Fibroblast of lung (primary cell): ENCODE results near the gene ADGRV1. TPM values are rescaled to one million over a fixed set of nuclear protein-coding genes. Genes with fewer than 3 reads are reported as not detected.

Experiments
- DNase-seq, 2 donors: peaks; one replicate each; pipeline versions ENCODE4 v3.0.0 to v3.0.0-alpha.2; 2010; ENCODE audit warnings: low read depth in 2 of 2
- H2AFZ ChIP-seq: 2 replicates; pipeline ENCODE4 v1.5.1; 2012; ENCODE audit warnings: low read length, control low read depth, inconsistent platforms
- H3K27ac ChIP-seq: 2 replicates; pipeline ENCODE4 v1.5.1; 2011; ENCODE audit warnings: low read length, control low read depth; ENCODE audit not compliant: insufficient read depth
- H3K27me3 ChIP-seq: 2 replicates; pipeline ENCODE4 v1.5.1; 2011; ENCODE audit warnings: mild to moderate bottlenecking, low read length; ENCODE audit not compliant: control insufficient read depth, insufficient read depth
- H3K36me3 ChIP-seq: 2 replicates; pipeline ENCODE4 v1.5.1; 2011; ENCODE audit warnings: low read length; ENCODE audit not compliant: control insufficient read depth, insufficient read depth
- H3K4me1 ChIP-seq: 2 replicates; pipeline ENCODE4 v1.5.1; 2011; ENCODE audit warnings: low read length; ENCODE audit not compliant: control insufficient read depth, insufficient read depth; ENCODE audit errors: extremely low read depth
- H3K4me2 ChIP-seq: 2 replicates; pipeline ENCODE4 v1.5.1; 2011; ENCODE audit warnings: low read length, control low read depth; ENCODE audit not compliant: insufficient read depth; ENCODE audit errors: extremely low read depth
- H3K4me3 ChIP-seq, 4 experiments: fragments of 200-600 bp in 1 of 4; sonication (generic) in 1 of 4; replicated peaks in 1 of 4; 2 replicates each; pipeline ENCODE4 v1.5.1; 2011 to 2016; ENCODE audit warnings: low read length in 4 of 4, low read depth in 3 of 4, mild to moderate bottlenecking in 3 of 4, control low read depth in 2 of 4, inconsistent platforms in 1 of 4, mixed read lengths in 1 of 4; ENCODE audit not compliant: insufficient read depth in 1 of 4; ENCODE audit errors: control extremely low read depth in 1 of 4
- H3K79me2 ChIP-seq: 2 replicates; pipeline ENCODE4 v1.5.1; 2012; ENCODE audit warnings: mild to moderate bottlenecking, low read length, inconsistent platforms; ENCODE audit not compliant: control insufficient read depth, insufficient read depth
- H3K9ac ChIP-seq: 2 replicates; pipeline ENCODE4 v1.5.1; 2011; ENCODE audit warnings: mild to moderate bottlenecking, low read length, control low read depth; ENCODE audit not compliant: insufficient read depth
- H3K9me3 ChIP-seq: 2 replicates; pipeline ENCODE4 v1.5.1; 2012; ENCODE audit warnings: low read depth, low read length; ENCODE audit not compliant: control insufficient read depth, insufficient read depth
- H4K20me1 ChIP-seq: 2 replicates; pipeline ENCODE4 v1.5.1; 2011; ENCODE audit warnings: low read length; ENCODE audit not compliant: control insufficient read depth, insufficient read depth; ENCODE audit errors: extremely low read depth
- EZH2 ChIP-seq: IDR thresholded peaks from 2 replicates; pipeline ENCODE4 v1.5.1; 2012; ENCODE audit warnings: low read length, control low read depth, mild to moderate bottlenecking; ENCODE audit errors: missing control alignments
- polyA plus RNA-seq, 2 donors: library from polyadenylated mRNA; depleted of rRNA in 1 of 2; stranded (reverse) in 1 of 2; unstranded in 1 of 2; fragments of >200 nt; gene quantifications; 2 replicates each; pipeline ENCODE4 v1.2.1, GENCODE V29; 2011 to 2012; ENCODE audit warnings: missing spikeins in 1 of 2
- total RNA-seq: library from RNA; depleted of rRNA; stranded (reverse); fragments of >200 nt; gene quantifications from 2 replicates; pipeline ENCODE4 v1.2.1, GENCODE V29; 2014
- TF ChIP-seq, protein P1 (sequence below), 2 donors: IDR thresholded peaks in 1 of 2; conservative IDR thresholded peaks in 1 of 2; 1 replicate in 1 of 2; 2 replicates in 1 of 2; pipeline ENCODE4 v1.5.1; 2011 to 2012; ENCODE audit warnings: low read length in 2 of 2, control low read depth in 1 of 2, inconsistent platforms in 1 of 2, low read depth in 1 of 2, mild to moderate bottlenecking in 1 of 2

The ADGRV1 gene
- total and polyA plus RNA-seq, 2 donors (not counting 1 experiment from before 2014, with no cell fraction given): 0.15 to 0.17 TPM

- TF ChIP-seq EZH2: no peak
- TF ChIP-seq, protein P1, sequence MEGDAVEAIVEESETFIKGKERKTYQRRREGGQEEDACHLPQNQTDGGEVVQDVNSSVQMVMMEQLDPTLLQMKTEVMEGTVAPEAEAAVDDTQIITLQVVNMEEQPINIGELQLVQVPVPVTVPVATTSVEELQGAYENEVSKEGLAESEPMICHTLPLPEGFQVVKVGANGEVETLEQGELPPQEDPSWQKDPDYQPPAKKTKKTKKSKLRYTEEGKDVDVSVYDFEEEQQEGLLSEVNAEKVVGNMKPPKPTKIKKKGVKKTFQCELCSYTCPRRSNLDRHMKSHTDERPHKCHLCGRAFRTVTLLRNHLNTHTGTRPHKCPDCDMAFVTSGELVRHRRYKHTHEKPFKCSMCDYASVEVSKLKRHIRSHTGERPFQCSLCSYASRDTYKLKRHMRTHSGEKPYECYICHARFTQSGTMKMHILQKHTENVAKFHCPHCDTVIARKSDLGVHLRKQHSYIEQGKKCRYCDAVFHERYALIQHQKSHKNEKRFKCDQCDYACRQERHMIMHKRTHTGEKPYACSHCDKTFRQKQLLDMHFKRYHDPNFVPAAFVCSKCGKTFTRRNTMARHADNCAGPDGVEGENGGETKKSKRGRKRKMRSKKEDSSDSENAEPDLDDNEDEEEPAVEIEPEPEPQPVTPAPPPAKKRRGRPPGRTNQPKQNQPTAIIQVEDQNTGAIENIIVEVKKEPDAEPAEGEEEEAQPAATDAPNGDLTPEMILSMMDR (conservative IDR thresholded peaks at IDR 0.05 in 1 of 2, IDR thresholded peaks at IDR 0.05 in 1 of 2; ENCODE audit: low read depth in 1 of 2, low read length in 2 of 2): no peak
- Histone ChIP-seq H4K20me1 (no peaks in the 10 kb centered on the region), H3K4me1 (peaks cover 5% of the 10 kb centered on the region), H3K4me3 (no peak overlapping the region), H3K79me2 (no peaks in the 10 kb centered on the region), H3K4me2 (no peak overlapping the region), H3K36me3 (no peaks in the 10 kb centered on the region), H2AFZ (no peak overlapping the region), H3K27me3 (no peaks in the 10 kb centered on the region), H3K9ac (no peak overlapping the region), H3K9me3 (no peaks in the 10 kb centered on the region), H3K27ac (no peak overlapping the region)
- peak in 1 of 2 donors; percentile 60 for DNase-seq
Measured at GRCh38 chr5:91178461-91178860, 619.9 kb downstream of the ADGRV1 start.

GRCh38 chr5:91179018-91179417 is 620.4 kb downstream of the ADGRV1 start:
- no peak overlapping the region for H3K27ac ChIP-seq

GRCh38 chr5:91180506-91180905 is 621.9 kb downstream of the ADGRV1 start:
- TF ChIP-seq EZH2: no peak
- Histone ChIP-seq H3K4me2 (no peak overlapping the region), H3K36me3 (no peaks in the 10 kb centered on the region), H3K79me2 (no peaks in the 10 kb centered on the region), H2AFZ (no peak overlapping the region), H3K9me3 (no peaks in the 10 kb centered on the region), H3K27ac (no peak overlapping the region), H3K27me3 (no peaks in the 10 kb centered on the region), H3K4me1 (peaks cover 5% of the 10 kb centered on the region), H3K9ac (no peak overlapping the region), H4K20me1 (no peaks in the 10 kb centered on the region), H3K4me3 (no peak overlapping the region)
- no peak for DNase-seq

More at GRCh38 chr5:91179018-91179417, 620.4 kb downstream of the ADGRV1 start:
- DNase-seq: peak; percentile 37 to 61
- no peak overlapping the region for H3K4me3 ChIP-seq
- H3K9me3 ChIP-seq: no peaks in the 10 kb centered on the region
- H3K27me3 ChIP-seq: no peaks in the 10 kb centered on the region
- no peaks in the 10 kb centered on the region for H3K79me2 ChIP-seq
- H2AFZ ChIP-seq: no peak overlapping the region
- H4K20me1 ChIP-seq: no peaks in the 10 kb centered on the region
- peak overlapping the region; percentile 44 for H3K4me2 ChIP-seq
- TF ChIP-seq, protein P1 (conservative IDR thresholded peaks at IDR 0.05 in 1 of 2, IDR thresholded peaks at IDR 0.05 in 1 of 2; ENCODE audit: low read depth in 1 of 2, low read length in 2 of 2): no peak
- no peak for TF ChIP-seq EZH2
- no peak overlapping the region for H3K9ac ChIP-seq
- peaks cover 5% of the 10 kb centered on the region for H3K4me1 ChIP-seq
- no peaks in the 10 kb centered on the region for H3K36me3 ChIP-seq
